UCSD-AML1 (cell line): Measurements from ENCODE around the gene IPO9.
"Not testable (repeated sequence)": the region's sequence is repeated elsewhere in the genome, so short reads cannot be mapped to it uniquely, and the experiment has no call there.

Source experiments
- DNase-seq: peaks from one replicate; lab custom pipeline; 2025; ENCODE audit not compliant: unreplicated experiment; lab: John Stamatoyannopoulos, UW

The IPO9 gene

GRCh38 chr1:201808633-201808990 is 20.3 kb upstream of the IPO9 start:
- no peak for DNase-seq

- no peak for DNase-seq
Measured at GRCh38 chr1:201809876-201810275, 19.1 kb upstream of the IPO9 start.

DNA sequence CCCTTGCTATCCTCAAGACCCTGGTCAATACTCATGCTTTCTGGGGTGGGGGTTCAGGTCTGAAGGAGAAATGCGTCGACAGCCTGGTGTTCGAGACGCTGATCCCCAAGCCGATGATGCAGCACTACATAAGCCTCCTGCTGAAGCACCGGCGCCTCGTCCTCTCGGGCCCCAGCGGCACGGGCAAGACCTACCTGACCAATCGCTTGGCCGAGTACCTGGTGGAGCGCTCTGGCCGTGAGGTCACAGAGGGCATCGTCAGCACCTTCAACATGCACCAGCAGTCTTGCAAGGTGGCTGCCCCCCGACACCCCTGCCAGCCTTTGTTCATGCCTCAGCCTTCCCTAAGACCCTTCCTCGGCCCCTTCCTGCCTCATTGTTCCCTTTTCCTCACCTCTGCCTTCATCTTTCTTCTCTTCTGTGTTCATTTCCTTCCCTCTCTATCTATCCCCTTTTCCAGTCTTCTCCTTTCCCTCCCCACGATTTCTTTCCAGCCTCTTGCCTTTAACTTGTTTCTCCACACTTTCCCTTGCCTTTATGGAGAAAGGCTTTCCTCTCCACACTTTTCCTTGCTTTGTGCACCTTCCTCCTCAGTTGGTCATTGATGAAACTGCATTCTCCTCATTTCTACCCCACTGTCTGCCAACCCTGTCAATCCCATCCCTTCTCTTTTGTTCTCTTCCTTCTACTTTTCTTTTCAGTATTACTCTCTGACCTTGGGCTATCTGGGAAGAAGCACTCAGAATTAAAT is 18.3 kb upstream of the IPO9 start:
- DNase-seq = no peak

DNA sequence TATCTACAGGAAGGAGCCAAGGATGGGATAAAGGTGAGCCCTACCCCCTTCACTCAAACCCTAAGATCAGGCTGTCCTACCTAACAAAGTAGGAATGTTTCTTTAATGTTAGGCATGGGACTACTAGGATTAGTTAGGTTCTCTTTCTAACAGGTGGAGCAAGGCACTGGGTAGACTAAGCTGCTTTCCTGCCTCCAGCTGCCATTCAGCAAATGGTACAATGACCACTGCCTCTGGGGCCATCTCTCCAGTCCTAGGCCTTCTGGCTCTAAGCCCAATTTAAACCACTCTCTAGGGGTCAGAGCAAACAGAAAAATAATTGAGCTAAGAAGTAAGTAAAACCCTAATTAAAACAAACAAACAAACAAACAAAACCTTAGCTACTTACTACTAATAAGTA is 15.7 kb upstream of the IPO9 start:
- no peak for DNase-seq

DNA sequence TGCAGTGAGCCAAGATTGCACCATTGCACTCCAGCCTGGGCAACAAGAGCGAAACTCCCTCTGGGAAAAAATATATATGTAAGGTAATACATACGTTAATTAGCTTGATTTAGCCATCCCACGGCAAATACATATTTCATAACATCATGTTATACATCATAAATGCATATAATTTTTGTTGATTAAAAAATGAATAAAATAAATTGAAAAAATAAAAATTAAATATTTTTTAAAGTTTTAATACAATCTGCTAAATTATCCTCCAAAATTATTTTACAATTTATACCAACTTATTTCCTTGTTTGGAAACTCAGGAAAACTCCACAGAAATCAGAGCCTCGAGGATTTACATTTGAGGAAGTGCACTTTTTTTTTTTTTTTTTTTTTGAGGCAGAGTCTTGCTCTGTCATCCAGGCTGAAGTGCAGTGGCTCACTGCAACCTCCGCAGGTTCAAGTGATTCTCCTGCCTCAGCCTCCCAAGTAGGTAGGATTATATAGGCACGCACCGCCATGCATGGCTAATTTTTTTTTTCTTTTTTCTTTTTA is 12.6 kb upstream of the IPO9 start:
- DNase-seq = no peak

DNA sequence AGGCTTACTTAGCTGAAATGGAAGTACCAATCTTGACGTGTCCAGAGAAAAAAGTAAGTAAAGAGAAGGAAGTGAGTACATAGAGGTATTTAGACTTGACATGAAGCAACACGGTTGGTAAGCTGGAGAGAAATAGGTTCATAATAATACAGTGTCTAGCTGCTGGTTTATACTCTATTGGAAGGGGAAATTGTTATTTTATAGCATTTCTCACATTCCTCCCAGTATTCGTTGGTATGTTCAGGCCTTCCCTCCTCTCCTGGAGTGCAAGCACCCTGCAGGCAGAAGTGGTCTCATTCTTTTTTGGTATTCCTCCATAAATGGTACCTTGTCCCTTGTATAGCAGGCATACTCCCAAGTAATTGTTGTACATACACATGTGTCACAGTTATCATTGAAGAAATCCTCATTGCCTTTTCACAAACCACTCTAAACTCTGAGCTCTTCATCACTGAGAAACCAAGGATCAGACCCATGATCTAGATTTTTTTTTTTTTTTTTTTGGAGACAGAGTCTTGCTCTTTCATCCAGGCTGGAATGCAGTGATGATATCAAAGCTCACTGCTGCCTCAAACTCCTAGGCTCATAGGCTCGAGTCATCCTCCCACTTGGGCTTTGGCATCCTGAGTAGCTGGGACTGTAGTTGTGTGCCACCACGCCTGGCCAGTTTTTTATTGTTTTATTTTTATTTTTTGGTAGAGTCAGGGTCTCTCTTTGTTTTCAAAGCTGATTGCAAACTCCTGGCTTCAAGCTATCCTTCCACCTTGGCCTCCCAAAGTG is 9.8 kb upstream of the IPO9 start:
- no peak for DNase-seq

- DNase-seq = no peak
Measured at GRCh38 chr1:201820413-201820812, 8.5 kb upstream of the IPO9 start.

GRCh38 chr1:201825245-201825644 is 3.7 kb upstream of the IPO9 start:
- DNase-seq = no peak

DNA sequence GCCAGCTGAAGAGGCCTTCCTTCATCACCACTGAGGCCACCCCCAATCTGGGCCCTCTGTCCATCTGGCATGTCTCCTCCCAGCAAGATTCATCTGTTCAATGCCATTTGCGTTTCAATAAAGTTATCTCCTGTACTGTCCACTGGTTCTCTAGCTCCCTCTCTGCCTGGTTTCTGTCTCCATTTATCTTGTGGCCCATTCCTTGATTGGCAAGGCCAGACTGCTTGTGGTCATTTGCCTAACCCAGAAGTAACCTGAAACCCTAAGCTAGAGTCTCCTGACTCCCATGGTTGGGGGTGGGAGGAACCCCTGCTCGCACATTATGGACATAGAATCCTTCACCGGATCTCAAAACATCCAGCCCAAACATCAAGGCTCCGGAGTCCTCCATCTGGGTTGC is 2.1 kb upstream of the IPO9 start:
- no peak for DNase-seq

DNA sequence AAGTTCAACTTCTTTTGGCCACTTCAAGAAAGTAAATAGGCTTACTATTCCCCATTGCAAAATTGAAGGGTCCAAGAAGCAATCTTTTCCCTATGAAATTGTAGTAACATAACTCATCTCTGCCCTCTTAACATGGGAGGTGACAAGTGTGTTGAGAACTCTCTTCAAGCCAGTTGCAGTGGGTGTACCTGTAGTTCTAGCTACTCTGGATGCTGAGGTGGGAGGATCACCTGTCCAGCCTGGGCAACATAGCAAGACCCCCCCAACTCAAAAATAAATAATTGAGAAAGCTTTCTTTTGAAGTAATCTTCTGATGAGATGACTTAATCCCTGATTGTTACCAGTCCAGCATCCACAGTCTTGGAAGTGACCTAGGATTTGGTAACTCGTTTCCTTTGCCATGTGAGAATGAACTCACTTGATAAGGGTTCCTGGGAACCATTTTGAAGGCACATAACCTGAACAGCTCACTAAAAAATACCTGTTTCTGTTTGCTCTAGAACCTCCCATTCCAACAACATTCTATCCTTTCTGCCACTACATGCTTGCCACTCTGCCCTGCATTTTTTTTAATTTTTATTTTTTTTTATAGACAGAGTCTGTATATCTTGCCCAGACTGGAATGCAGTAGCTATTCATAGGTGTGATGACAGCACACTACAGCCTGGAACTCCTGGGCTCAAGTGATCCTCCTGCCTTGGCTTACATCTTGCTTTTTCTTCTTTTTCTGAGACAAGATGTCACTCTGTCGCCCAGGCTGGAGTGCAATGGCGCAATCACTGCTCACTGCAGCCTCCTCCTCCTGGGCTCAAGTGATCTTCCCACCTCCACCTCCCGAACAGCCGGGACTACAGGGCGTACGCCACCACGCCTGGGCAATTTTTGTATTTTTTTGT is 1.4 kb upstream of the IPO9 start:
- no peak for DNase-seq

DNA sequence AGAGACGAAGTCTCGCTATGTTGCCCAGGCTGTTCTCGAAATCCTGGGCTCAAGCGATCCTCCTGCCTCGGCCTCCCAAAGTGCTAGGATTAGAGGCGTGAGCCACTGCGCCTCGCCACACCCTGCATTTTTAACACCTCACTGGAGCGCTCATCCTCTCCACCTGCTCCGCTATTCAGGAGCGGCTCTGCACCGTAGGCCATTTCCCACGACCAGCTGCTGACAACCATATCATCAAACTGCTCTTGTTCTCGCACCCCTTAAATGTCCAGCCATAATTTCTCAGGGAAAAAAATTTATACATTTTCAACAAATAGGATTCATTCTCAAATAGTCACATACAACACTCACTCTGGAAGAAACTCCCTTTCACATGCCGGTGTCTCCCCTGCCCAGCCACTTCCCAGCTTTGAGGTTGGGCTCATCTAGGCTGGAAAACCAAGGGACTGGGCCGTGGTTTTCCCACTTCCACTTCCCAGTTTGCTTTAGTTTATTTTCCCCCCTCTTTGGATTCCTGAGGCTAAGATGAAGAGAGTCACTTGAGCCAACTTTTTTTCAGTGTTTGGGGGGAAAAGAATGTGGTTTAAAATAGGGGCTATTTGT is 639 bp upstream of the IPO9 start:
- no peak for DNase-seq

DNA sequence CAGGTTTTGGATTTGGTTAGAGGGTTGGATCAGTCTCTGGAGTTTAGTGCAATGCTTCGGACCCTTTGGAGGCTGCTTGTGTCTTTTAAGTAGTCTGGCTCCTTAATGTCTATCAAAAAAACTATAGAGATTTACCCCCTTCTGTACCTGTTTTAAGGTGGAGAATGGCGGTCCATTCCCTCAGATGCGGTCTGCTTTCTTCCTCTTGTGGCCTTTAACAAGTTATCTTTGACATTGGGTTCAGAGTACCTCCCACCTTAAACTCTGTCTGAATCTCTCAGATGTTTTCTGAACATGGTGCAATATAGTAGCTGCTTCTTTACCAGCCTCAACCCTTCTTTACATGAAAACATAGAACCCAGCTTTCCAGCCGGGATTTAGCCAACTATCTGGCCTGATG is 2.4 kb downstream of the IPO9 start:
- DNase-seq = no peak

DNA sequence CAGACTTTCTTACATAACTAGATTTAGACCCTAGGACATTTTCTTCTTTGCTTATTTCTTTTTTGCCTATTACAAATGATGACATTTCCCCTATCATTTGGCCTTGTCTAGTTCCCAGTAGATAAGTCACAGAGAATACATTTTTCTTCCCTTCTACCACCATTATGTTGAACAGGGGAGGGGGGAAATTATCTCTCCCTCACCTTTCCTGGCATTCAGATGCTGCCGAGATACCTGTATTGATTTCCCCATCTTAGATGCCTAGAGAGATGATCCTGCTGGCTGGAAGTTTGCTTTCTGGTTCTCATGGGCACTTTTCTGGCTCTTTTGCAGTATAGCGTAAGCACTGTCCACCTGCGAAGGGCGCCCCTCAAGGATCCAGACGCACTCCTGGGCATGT is 5.7 kb downstream of the IPO9 start:
- no peak for DNase-seq

DNA sequence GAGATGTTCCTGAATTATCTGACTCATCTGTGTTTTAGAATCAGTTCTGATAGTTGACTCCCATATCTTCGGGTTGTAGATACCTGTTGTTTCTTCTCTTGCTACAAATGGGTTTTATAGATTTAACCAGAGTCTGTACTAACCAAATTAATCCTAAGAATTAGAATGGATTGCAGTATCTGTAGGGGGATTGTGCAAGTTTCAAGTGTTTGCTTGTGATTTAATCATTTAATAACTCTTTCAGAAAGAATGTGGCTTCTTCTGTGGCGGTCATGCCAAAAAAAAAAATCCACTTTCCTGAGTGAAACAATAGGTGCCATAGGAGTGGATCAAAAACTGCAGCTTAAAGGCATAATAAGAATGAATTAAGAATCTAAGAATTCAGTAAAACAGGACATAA is 9.4 kb downstream of the IPO9 start:
- DNase-seq = no peak

- DNase-seq = not testable (repeated sequence)
Measured at GRCh38 chr1:201839089-201839488, 10.1 kb downstream of the IPO9 start.

DNA sequence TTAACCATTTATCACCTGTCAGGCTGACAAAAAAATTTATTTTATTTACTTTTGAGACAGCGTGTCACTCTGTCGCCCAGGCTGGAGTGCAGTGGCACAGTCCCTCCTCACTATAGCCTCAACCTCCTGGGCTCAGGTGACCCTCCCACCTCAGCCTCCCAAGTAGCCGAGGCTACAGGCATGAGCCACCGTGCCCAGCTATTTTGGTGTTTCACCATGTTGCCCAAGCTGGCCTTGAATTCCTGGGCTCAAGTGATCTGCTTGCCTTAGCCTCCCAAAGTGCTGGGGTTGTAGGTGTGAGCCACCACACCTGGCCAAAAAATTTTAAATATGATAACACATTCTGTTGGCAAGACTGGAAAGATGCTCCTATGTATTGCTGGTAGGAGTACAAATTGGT is 11.1 kb downstream of the IPO9 start:
- no peak for DNase-seq

DNA sequence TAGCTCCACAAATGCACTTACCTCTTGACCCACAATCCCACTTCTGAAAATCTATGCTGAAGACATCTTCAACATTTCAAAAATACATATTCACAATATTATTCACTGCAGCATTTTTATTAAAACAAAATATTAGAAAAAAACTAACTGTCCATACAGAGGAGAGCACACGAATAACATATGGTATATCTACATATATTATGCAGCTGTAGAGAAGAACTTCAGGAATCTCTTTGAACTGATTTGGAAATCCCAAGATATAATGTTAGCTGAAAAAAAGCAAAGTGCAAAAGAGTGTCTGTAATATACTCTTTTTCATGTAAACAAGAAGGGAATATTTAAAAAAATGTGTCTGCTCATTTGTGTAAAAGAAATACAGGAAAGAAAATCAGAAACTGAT is 11.5 kb downstream of the IPO9 start:
- no peak for DNase-seq

GRCh38 chr1:201841265-201841912 is 12.4 kb downstream of the IPO9 start:
- no peak for DNase-seq

DNA sequence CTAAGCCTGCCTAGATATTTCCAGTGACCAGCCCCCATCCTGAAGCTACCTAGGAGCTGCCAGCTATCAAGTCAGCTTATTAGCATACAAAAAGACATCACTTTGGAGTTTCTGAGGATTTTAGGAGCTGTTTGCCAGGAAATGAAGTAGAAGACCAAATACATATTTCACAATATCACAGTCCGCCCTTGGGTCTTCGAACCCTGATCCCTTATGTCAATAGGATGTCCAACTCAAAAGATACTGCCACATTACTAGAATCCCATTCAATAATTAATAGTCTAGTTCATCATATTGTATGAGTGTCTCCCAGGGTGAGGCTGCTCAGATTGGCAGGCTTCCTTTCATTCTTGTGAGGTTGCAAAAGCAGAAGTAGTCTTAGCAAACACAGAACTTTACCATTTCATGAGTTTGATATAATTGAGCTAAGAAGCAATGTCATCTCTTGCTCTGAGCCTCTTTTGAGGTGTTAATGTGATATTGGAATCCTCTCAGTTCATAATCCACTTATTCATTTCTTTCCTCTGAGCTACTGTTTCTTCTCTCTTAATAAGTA is 13.6 kb downstream of the IPO9 start:
- DNase-seq = no peak
